Spleen (tissue), 7 donors: Measurements from ENCODE around the gene PXT1.

Experiments
- CTCF ChIP-seq, 11 experiments: fragments of 200-600 bp in 7 of 11; fragments of 450-650 bp in 4 of 11; sonication (generic) in 4 of 11; IDR thresholded peaks in 8 of 11; conservative IDR thresholded peaks in 3 of 11; 1 replicate in 7 of 11; 2 replicates in 4 of 11; pipeline versions ENCODE4 v1.4.0 to v1.8.0; 2016 to 2021; ENCODE audit warnings: antibody characterized with exemption in 11 of 11, inconsistent platforms in 4 of 11, mild to moderate bottlenecking in 1 of 11
- POLR2A ChIP-seq, 3 donors: fragments of 450-650 bp; IDR thresholded peaks; one replicate each; pipeline ENCODE4 v1.5.1; 2017; ENCODE audit warnings: antibody characterized with exemption in 3 of 3, mild to moderate bottlenecking in 1 of 3
- donor health status: DM: no; HTN: no; CAD: no; lungs with moderate emphysema.
- donor health status: DM: no; HTN: no; CAD: no.
- donor health status: DM: no; HTN: no; CAD: no.

GRCh38 chr6:36461646-36462045, 19.0 kb upstream of the PXT1 start:
- TF ChIP-seq CTCF (IDR thresholded peaks at IDR 0.05 in 8 of 11, conservative IDR thresholded peaks at IDR 0.05 in 3 of 11) (no peak), POLR2A (IDR thresholded peaks at IDR 0.05) (no peak)
